HepG2 (cell line): ENCODE results near the gene PSMD4. TPM values are rescaled to one million over a fixed set of nuclear protein-coding genes. Genes with fewer than 3 reads are reported as not detected.
A peak's percentile ranks its signal among the peaks of the same experiment; 100 is the strongest.

Experiments
- ATAC-seq: fragments of 200-7000 bp; cut with Tn5 transposase; 3 replicates; pipeline ENCODE4 v1.9.1; 2020; ENCODE audit warnings: mild to moderate bottlenecking, moderate library complexity
- BruUV-seq: library from RNA; stranded (reverse); fragments of 400-500 nt; replicated peaks from 2 replicates; lab custom pipeline; 2021; lab: Mats Ljungman, UMichigan
- CTCF ChIA-PET: fragments of 300-600 bp; formaldehyde crosslinking; extraction: SDS; loops from one replicate; lab custom pipeline; 2021; ENCODE audit warnings: low total read pairs, inconsistent platforms, low intra/inter-chr PET ratio; lab: Yijun Ruan, JAX
- POLR2A ChIA-PET: fragments of 350-600 bp; sonication (Branson Sonifier 250); formaldehyde crosslinking; loops from one replicate; lab custom pipeline; 2020; ENCODE audit warnings: antibody characterized with exemption, inconsistent platforms; lab: Yijun Ruan, JAX
- DNase-seq: peaks from one replicate; pipeline ENCODE4 v3.0.0-alpha.2; 2015; ENCODE audit warnings: low spot score
- FAIRE-seq: peaks from 3 replicates; lab custom pipeline; 2011; peaks lifted over from hg19 to GRCh38; lab: Jason Lieb, UNC
- H2AFZ ChIP-seq: one replicate; pipeline ENCODE4 v1.6.1; 2011; ENCODE audit warnings: low read length, inconsistent platforms
- H3K27ac ChIP-seq: fragments of 300-600 bp; 3 replicates; pipeline ENCODE4 v1.8.0; 2011; ENCODE audit warnings: mixed run types, mild to moderate bottlenecking, mixed read lengths, low read length, inconsistent platforms; ENCODE audit not compliant: insufficient read depth; ENCODE audit errors: extremely low read length
- H3K27me3 ChIP-seq, 2 experiments: fragments of 200-600 bp in 1 of 2; 2 replicates in 1 of 2; 3 replicates in 1 of 2; pipeline versions ENCODE4 v1.6.0 to v1.8.0; 2011; ENCODE audit warnings: low read length in 2 of 2, mild to moderate bottlenecking in 2 of 2, moderate library complexity in 2 of 2, inconsistent platforms in 1 of 2; ENCODE audit not compliant: insufficient read depth in 2 of 2, control insufficient read depth in 1 of 2
- H3K36me3 ChIP-seq, 2 experiments: fragments of 200-600 bp in 1 of 2; replicated peaks in 1 of 2; 2 replicates in 1 of 2; 3 replicates in 1 of 2; pipeline versions ENCODE4 v1.5.1 to v1.8.0; 2011; ENCODE audit warnings: low read length in 2 of 2, inconsistent platforms in 1 of 2; ENCODE audit not compliant: insufficient read depth in 2 of 2, control insufficient read depth in 1 of 2
- H3K4me1 ChIP-seq: 2 replicates; pipeline ENCODE4 v1.5.1; 2012; ENCODE audit warnings: low read length, inconsistent platforms; ENCODE audit not compliant: insufficient read depth
- H3K4me2 ChIP-seq: 2 replicates; pipeline ENCODE4 v1.6.0; 2011; ENCODE audit warnings: low read depth, low read length, inconsistent platforms
- H3K4me3 ChIP-seq, 3 experiments: fragments of 200-600 bp in 1 of 3; sonication (generic), shearing (Covaris generic) in 1 of 3; replicated peaks in 1 of 3; 2 replicates each; pipeline ENCODE4 v1.5.1; 2011 to 2016; ENCODE audit warnings: low read length in 3 of 3, inconsistent platforms in 2 of 3, low read depth in 2 of 3, mild to moderate bottlenecking in 2 of 3, control low read depth in 1 of 3, mixed read lengths in 1 of 3; ENCODE audit not compliant: insufficient read depth in 1 of 3
- H3K79me2 ChIP-seq: one replicate; pipeline ENCODE4 v1.6.1; 2011; ENCODE audit warnings: low read length, inconsistent platforms; ENCODE audit not compliant: insufficient read depth
- H3K9ac ChIP-seq: 2 replicates; pipeline ENCODE4 v1.6.0; 2011; ENCODE audit warnings: mild to moderate bottlenecking, low read depth, low read length, inconsistent platforms; ENCODE audit not compliant: insufficient read depth
- H3K9me3 ChIP-seq: 2 replicates; pipeline ENCODE4 v1.5.1; 2012; ENCODE audit warnings: mild to moderate bottlenecking, low read length
- H4K20me1 ChIP-seq: 2 replicates; pipeline ENCODE4 v1.6.0; 2011; ENCODE audit warnings: inconsistent platforms, mild to moderate bottlenecking, low read length, moderate library complexity; ENCODE audit not compliant: insufficient read depth
- MATR3 ChIP-seq: sonication (generic); formaldehyde crosslinking; IDR thresholded peaks from 2 replicates; pipeline ENCODE4 v1.4.0; 2020; ENCODE audit warnings: missing genetic modification reagents
- RBFOX2 ChIP-seq: fragments of 200-400 bp; formaldehyde crosslinking; IDR thresholded peaks from 2 replicates; pipeline ENCODE4 v1.6.1; 2017; ENCODE audit warnings: low read depth, mild to moderate bottlenecking, low read length
- XBP1 ChIP-seq: sonication (generic); formaldehyde crosslinking; IDR thresholded peaks from 2 replicates; pipeline ENCODE4 v1.5.0; 2020; ENCODE audit warnings: missing genetic modification reagents
- ZBTB7B ChIP-seq: sonication (generic); formaldehyde crosslinking; IDR thresholded peaks from 2 replicates; pipeline ENCODE4 v1.4.0; 2020; ENCODE audit warnings: missing genetic modification reagents
- ZFYVE20 ChIP-seq: sonication (generic); formaldehyde crosslinking; IDR thresholded peaks from 2 replicates; pipeline ENCODE4 v1.8.0; 2023; ENCODE audit warnings: low read depth, mild to moderate bottlenecking, moderate library complexity, missing genetic modification reagents, borderline replicate concordance
- WGBS: methylation state at CpG from one replicate; pipeline ENCODE4 v1.1.6; 2017; ENCODE audit warnings: low lambda C conversion rate; 5-methylcytosine and 5-hydroxymethylcytosine counted together
- in situ Hi-C: cut with HindIII; loops from 2 replicates; pipeline ENCODE4 v1.10.0; 2017; ENCODE audit warnings: low pct_unique_long_range_greater_than_20kb; ENCODE audit not compliant: extremely low pct_ligation_motif_present
- intact Hi-C: fragments of 100-400 bp; cut with micrococcal nuclease; formaldehyde crosslinking; loops from one replicate; pipeline ENCODE4 v1.10.0; 2022; ENCODE audit not compliant: unreplicated experiment
- polyA plus RNA-seq, 8 experiments: library from polyadenylated mRNA; depleted of rRNA in 3 of 8; stranded (reverse) in 7 of 8; unstranded in 1 of 8; fragments of >200 nt; fragmentation: Illumina TruSeq in 4 of 8; extraction: Trizol in 4 of 8; gene quantifications; 2 replicates each; pipeline versions ENCODE4 v1.2.1 to v1.2.3, GENCODE V29; 2011 to 2016; ENCODE audit warnings: low read depth in 4 of 8, missing spikeins in 1 of 8, mixed read lengths in 1 of 8; ENCODE audit not compliant: insufficient read depth in 1 of 8
- total RNA-seq, 5 experiments: library from RNA; depleted of rRNA; stranded (reverse); fragments of >200 nt; fragmentation: Illumina TruSeq; extraction: Trizol; gene quantifications; 2 replicates each; pipeline ENCODE4 v1.2.3, GENCODE V29; 2016; ENCODE audit warnings: low read depth in 1 of 5

PSMD4 gene
- total and polyA plus RNA-seq, 2 of the 13 experiments (the other 11 are each of a cell fraction or from before 2014, with no cell fraction given): 194 to 243 TPM

DNA sequence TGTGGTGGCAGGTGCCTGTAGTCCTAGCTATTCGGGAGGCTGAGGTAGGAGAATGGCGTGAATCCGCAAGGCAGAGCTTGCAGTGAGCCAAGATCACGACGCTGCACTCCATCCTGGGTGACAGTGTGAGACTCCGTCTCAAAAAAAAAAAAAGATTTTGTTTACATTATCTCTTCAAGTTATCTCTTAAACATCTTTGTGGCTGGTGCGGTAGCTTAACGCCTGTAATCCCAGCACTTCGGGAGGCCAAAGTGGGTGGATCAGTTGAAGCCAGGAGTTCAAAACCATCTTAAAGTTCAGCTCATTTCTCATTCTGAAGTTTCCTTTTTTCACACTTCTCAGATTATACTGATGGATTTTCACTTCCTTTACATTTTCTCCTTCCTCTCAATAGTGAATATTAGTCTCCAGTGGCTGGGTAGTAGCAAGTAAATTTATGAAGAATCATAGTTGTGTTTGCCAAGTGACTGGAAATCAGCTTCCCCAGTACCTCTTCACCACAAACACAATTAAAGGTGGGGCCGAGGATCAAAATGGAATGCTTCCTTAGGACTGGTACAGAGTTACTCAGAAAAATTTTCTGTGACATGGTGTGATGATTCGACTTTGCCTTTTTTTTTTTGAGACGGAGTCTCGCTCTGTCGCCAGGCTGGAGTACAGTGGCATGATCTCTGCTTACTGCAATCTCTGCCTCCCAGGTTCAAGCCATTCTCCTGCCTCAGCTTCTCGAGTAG lies 42.4 kb upstream of the PSMD4 start:
- BruUV-seq: no TSS peak
- Histone ChIP-seq H4K20me1 (0 out of 2 replicates have a peak, but pooled peaks cover 3% of the 10 kb centered on the region), H3K9ac (no peak overlapping the region), H3K4me2 (no peak overlapping the region), H2AFZ (no peak overlapping the region), H3K27me3 (no peaks in the 10 kb centered on the region), H3K4me1 (peaks cover 20% of the 10 kb centered on the region), H3K27ac (no peak overlapping the region), H3K79me2 (peaks cover 47% of the 10 kb centered on the region), H3K4me3 (no peak overlapping the region), H3K9me3 (no peaks in the 10 kb centered on the region), H3K36me3 (peaks cover 5 to 28% of the 10 kb centered on the region in 2 experiments; a peak in 4 of 5 replicates)
- no peak for ATAC-seq
- 93% methylated on average over 15 of the region's 15 CpGs for WGBS
- CTCF ChIA-PET: no interaction called here
- FAIRE-seq: no peak
- intact Hi-C loops: no loop called here
- TF ChIP-seq MATR3 (CRISPR knock-in tag) (no peak), ZFYVE20 (CRISPR knock-in tag) (no peak)
- POLR2A ChIA-PET: interaction anchor here (1.0 kb wide), 1 partner anchor 11 kb away, joined by 3 read pairs; no protein-coding TSS in a partner anchor
- in situ Hi-C loops: no loop called here
- no peak for DNase-seq

DNA sequence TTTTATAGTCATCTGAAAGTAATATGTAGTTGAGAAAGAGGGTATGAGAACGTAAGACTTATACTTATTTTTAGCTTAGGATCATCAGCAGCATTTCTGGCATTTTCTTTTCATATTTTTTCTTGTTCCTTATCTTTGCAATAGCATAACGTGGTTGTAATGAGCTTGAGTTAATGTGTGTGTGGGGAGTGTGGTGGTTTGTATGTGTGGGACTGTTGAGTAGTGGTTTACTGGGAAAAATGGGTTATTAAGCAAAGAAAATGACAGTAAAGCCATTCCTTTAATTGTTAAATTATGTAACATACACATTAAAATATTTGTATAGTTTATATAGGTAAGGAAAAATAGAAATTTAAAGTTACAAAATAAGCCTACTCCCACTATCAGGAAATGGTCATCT lies 41.0 kb upstream of the PSMD4 start:
- Histone ChIP-seq H3K27me3 (no peaks in the 10 kb centered on the region), H3K9ac (no peak overlapping the region), H3K9me3 (no peaks in the 10 kb centered on the region), H3K4me1 (peaks cover 22% of the 10 kb centered on the region), H3K79me2 (peaks cover 57% of the 10 kb centered on the region), H3K4me3 (no peak overlapping the region), H3K36me3 (peaks cover 7 to 21% of the 10 kb centered on the region in 2 experiments; a peak in 4 of 5 replicates), H3K4me2 (no peak overlapping the region), H3K27ac (no peak overlapping the region), H4K20me1 (0 out of 2 replicates have a peak, but pooled peaks cover 3% of the 10 kb centered on the region), H2AFZ (no peak overlapping the region)
- ChIA-PET POLR2A (no interaction called here), CTCF (no interaction called here)
- ATAC-seq (no peak), DNase-seq (no peak), FAIRE-seq (no peak)
- TSS peak; percentile 28 for BruUV-seq
- intact Hi-C loops (no loop called here), in situ Hi-C loops (no loop called here)
- 48% methylated on average over 2 of the region's 2 CpGs for WGBS
- TF ChIP-seq RBFOX2 (0 out of 2 replicates have a peak, but pooled peaks have one; percentile 23), ZBTB7B (no peak), XBP1 (CRISPR knock-in tag) (no peak)
